ENCODE results near the gene HDAC10. TPM values are rescaled to one million over a fixed set of nuclear protein-coding genes. Genes with fewer than 3 reads are reported as not detected.

HDAC10 gene
- total RNA-seq, 4 donors from 2014 or later = 36.4 to 60.7 (median 45.7) TPM

- no peak for TF ChIP-seq POLR2A (IDR thresholded peaks at IDR 0.05)
- no peak for TF ChIP-seq CTCF (IDR thresholded peaks at IDR 0.05)
- no peak overlapping the region for H3K4me3 ChIP-seq (ENCODE audit: low read depth, poor library complexity, severe bottlenecking)
- intact Hi-C loops (cut with DNase I; ENCODE audit: low total_unique reads) = no loop called here
- WGBS, 2 donors = 89 to 92% methylated on average over 10 to 11 of the region's 17 CpGs
- DNase-seq (ENCODE audit: low spot score in 2 of 2) = no peak
Measured at GRCh38 chr22:50255607-50256006, 4.5 kb upstream of the HDAC10 start.

- intact Hi-C loops (cut with DNase I; ENCODE audit: low total_unique reads) = no loop called here
- no peak for TF ChIP-seq POLR2A (IDR thresholded peaks at IDR 0.05)
- no peak for TF ChIP-seq CTCF (IDR thresholded peaks at IDR 0.05)
- DNase-seq (ENCODE audit: low spot score in 2 of 2) = no peak
- H3K4me3 ChIP-seq (ENCODE audit: low read depth, poor library complexity, severe bottlenecking) = no peak overlapping the region
- WGBS, 2 donors = 73 to 82% methylated on average over 15 to 16 of the region's 19 CpGs
Measured at GRCh38 chr22:50255099-50255498, 4.0 kb upstream of the HDAC10 start.

- TF ChIP-seq POLR2A (IDR thresholded peaks at IDR 0.05) = no peak
- TF ChIP-seq CTCF (IDR thresholded peaks at IDR 0.05) = no peak
- intact Hi-C loops (cut with DNase I; ENCODE audit: low total_unique reads) = loop anchor here (5.0 kb wide), 1 partner anchor 88 kb away; the partner anchor contains the start of gene PPP6R2
- 46 to 80% methylated on average over 7 to 8 of the region's 8 CpGs for WGBS, 2 donors
- DNase-seq (ENCODE audit: low spot score in 2 of 2) = no peak
- H3K4me3 ChIP-seq (ENCODE audit: low read depth, poor library complexity, severe bottlenecking) = no peak overlapping the region
Measured at GRCh38 chr22:50253941-50254340, 2.9 kb upstream of the HDAC10 start.

GRCh38 chr22:50253046-50253915 lies 2.2 kb upstream of the HDAC10 start:
- DNase-seq (ENCODE audit: low spot score in 2 of 2) = no peak
- H3K4me3 ChIP-seq (ENCODE audit: low read depth, poor library complexity, severe bottlenecking) = no peak overlapping the region
- TF ChIP-seq POLR2A (IDR thresholded peaks at IDR 0.05) = no peak
- no peak for TF ChIP-seq CTCF (IDR thresholded peaks at IDR 0.05)
- WGBS, 2 donors = 72 to 76% methylated on average over 21 to 22 of the region's 22 CpGs
- intact Hi-C loops (cut with DNase I; ENCODE audit: low total_unique reads) = loop anchor here (5.0 kb wide), 1 partner anchor 89 kb away; the partner anchor contains the start of gene PPP6R2

GRCh38 chr22:50252082-50253045 lies 1.3 kb upstream of the HDAC10 start:
- no peak overlapping the region for H3K4me3 ChIP-seq (ENCODE audit: low read depth, poor library complexity, severe bottlenecking)
- DNase-seq (ENCODE audit: low spot score in 2 of 2) = peak; percentile 64 to 96
- intact Hi-C loops (cut with DNase I; ENCODE audit: low total_unique reads) = loop anchor here (5.0 kb wide), 1 partner anchor 90 kb away; the partner anchor contains the start of gene PPP6R2
- TF ChIP-seq POLR2A (IDR thresholded peaks at IDR 0.05) (no peak), CTCF (IDR thresholded peaks at IDR 0.05) (no peak)
- WGBS, 2 donors = 46 to 52% methylated on average over 18 to 24 of the region's 25 CpGs
